Mammary epithelial cell (primary cell): Measurements from ENCODE around the gene PLCH1.

Experiments used
- EZH2 ChIP-seq: IDR thresholded peaks from 2 replicates; pipeline ENCODE4 v1.6.1; 2012; ENCODE audit warnings: low read length, inconsistent platforms, borderline replicate concordance
- TF ChIP-seq, protein P1 (sequence below), 2 donors: IDR thresholded peaks in 1 of 2; conservative IDR thresholded peaks in 1 of 2; 2 replicates each; pipeline ENCODE4 v1.5.1; 2011 to 2012; ENCODE audit warnings: inconsistent platforms in 2 of 2, low read length in 2 of 2, mild to moderate bottlenecking in 2 of 2, control low read depth in 1 of 2, low read depth in 1 of 2; ENCODE audit not compliant: insufficient read depth in 1 of 2; ENCODE audit errors: extremely low read depth in 1 of 2

DNA sequence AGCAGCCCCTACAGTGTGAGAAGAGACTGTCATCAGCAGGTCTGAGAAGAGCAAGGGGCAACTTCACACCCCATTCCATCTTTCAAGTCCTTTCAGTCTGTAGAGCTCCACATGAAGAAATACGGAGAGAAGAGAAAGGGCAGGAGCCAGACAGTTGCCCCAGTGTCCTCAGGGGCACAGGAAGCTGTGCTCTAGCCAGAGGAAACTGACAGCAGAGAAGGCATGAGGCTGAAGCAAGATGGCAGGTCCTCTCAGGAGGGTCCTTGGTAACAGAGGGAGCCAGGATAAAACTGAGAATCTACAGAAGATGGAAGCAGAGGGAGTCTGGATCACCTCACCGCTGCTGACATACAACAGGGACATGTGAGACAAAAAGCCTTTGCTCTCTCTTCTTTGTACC, 47.3 kb downstream of the PLCH1 start:
- TF ChIP-seq, protein P1, sequence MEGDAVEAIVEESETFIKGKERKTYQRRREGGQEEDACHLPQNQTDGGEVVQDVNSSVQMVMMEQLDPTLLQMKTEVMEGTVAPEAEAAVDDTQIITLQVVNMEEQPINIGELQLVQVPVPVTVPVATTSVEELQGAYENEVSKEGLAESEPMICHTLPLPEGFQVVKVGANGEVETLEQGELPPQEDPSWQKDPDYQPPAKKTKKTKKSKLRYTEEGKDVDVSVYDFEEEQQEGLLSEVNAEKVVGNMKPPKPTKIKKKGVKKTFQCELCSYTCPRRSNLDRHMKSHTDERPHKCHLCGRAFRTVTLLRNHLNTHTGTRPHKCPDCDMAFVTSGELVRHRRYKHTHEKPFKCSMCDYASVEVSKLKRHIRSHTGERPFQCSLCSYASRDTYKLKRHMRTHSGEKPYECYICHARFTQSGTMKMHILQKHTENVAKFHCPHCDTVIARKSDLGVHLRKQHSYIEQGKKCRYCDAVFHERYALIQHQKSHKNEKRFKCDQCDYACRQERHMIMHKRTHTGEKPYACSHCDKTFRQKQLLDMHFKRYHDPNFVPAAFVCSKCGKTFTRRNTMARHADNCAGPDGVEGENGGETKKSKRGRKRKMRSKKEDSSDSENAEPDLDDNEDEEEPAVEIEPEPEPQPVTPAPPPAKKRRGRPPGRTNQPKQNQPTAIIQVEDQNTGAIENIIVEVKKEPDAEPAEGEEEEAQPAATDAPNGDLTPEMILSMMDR (conservative IDR thresholded peaks at IDR 0.05 in 1 of 2, IDR thresholded peaks at IDR 0.05 in 1 of 2; ENCODE audit: extremely low read depth in 1 of 2, insufficient read depth in 1 of 2, low read depth in 1 of 2, low read length in 2 of 2) = no peak
- no peak for TF ChIP-seq EZH2
